ENCODE results near the gene TFAP2A.

The TFAP2A gene

GRCh38 chr6:10411971-10412460, 2.9 kb downstream of the TFAP2A start:
- peak overlapping the region; percentile 77 for H3K4me3 ChIP-seq (ENCODE audit: low read depth, low read length)
- no peak for TF ChIP-seq CTCF (IDR thresholded peaks at IDR 0.05; ENCODE audit: borderline replicate concordance, insufficient read depth, low read depth, low read length)

GRCh38 chr6:10411131-10411970, 3.5 kb downstream of the TFAP2A start:
- H3K4me3 ChIP-seq (ENCODE audit: low read depth, low read length) = peak overlapping the region; percentile 77
- no peak for TF ChIP-seq CTCF (IDR thresholded peaks at IDR 0.05; ENCODE audit: borderline replicate concordance, insufficient read depth, low read depth, low read length)

GRCh38 chr6:10410207-10411050, 4.4 kb downstream of the TFAP2A start:
- no peak for TF ChIP-seq CTCF (IDR thresholded peaks at IDR 0.05; ENCODE audit: borderline replicate concordance, insufficient read depth, low read depth, low read length)
- no peak overlapping the region for H3K4me3 ChIP-seq (ENCODE audit: low read depth, low read length)

GRCh38 chr6:10409731-10410206, 5.1 kb downstream of the TFAP2A start:
- TF ChIP-seq CTCF (IDR thresholded peaks at IDR 0.05; ENCODE audit: borderline replicate concordance, insufficient read depth, low read depth, low read length) = no peak
- H3K4me3 ChIP-seq (ENCODE audit: low read depth, low read length) = no peak overlapping the region

- no peak overlapping the region for H3K4me3 ChIP-seq (ENCODE audit: low read depth, low read length)
- TF ChIP-seq CTCF (IDR thresholded peaks at IDR 0.05; ENCODE audit: borderline replicate concordance, insufficient read depth, low read depth, low read length) = no peak
Measured at GRCh38 chr6:10409233-10409721, 5.6 kb downstream of the TFAP2A start.

- no peak for TF ChIP-seq CTCF (IDR thresholded peaks at IDR 0.05; ENCODE audit: borderline replicate concordance, insufficient read depth, low read depth, low read length)
- no peak overlapping the region for H3K4me3 ChIP-seq (ENCODE audit: low read depth, low read length)
Measured at GRCh38 chr6:10408457-10408856, 6.4 kb downstream of the TFAP2A start.
